OCI-LY1 (cell line): Measurements from ENCODE around the gene LYL1.

ENCODE experiments used
- H2AFZ ChIP-seq: fragments of 200-600 bp; sonication (generic), shearing (Covaris generic); 2 replicates; pipeline ENCODE4 v1.6.0; 2014; ENCODE audit warnings: antibody characterized with exemption, mild to moderate bottlenecking, low read length
- H3F3A ChIP-seq: fragments of 200-600 bp; sonication (generic), shearing (Covaris generic); 2 replicates; pipeline ENCODE4 v1.6.0; 2014; ENCODE audit warnings: mild to moderate bottlenecking, antibody characterized with exemption, low read length, moderate library complexity; ENCODE audit not compliant: insufficient read depth
- H3K27ac ChIP-seq: fragments of 200-600 bp; sonication (generic); 2 replicates; pipeline ENCODE4 v1.5.1; 2014; ENCODE audit warnings: low read length, mixed run types, mild to moderate bottlenecking, low read depth; ENCODE audit not compliant: poor library complexity, severe bottlenecking
- H3K27me3 ChIP-seq: fragments of 200-600 bp; sonication (generic); 2 replicates; pipeline ENCODE4 v1.6.0; 2014; ENCODE audit warnings: antibody characterized with exemption, mild to moderate bottlenecking, low read length, moderate library complexity; ENCODE audit not compliant: insufficient read depth
- H3K36me3 ChIP-seq: fragments of 200-600 bp; sonication (generic); 2 replicates; pipeline ENCODE4 v1.6.1; 2014; ENCODE audit warnings: mild to moderate bottlenecking, antibody characterized with exemption, low read length, moderate library complexity, mixed read lengths; ENCODE audit not compliant: insufficient read depth
- H3K4me1 ChIP-seq: fragments of 200-600 bp; sonication (generic); 2 replicates; pipeline ENCODE4 v1.5.1; 2014; ENCODE audit warnings: mild to moderate bottlenecking, low read length, moderate library complexity; ENCODE audit not compliant: insufficient read depth, severe bottlenecking
- H3K4me2 ChIP-seq: fragments of 200-600 bp; sonication (generic), shearing (Covaris generic); 2 replicates; pipeline ENCODE4 v1.6.1; 2014; ENCODE audit warnings: low read length
- H3K4me3 ChIP-seq: fragments of 200-600 bp; sonication (generic); 2 replicates; pipeline ENCODE4 v1.5.1; 2014; ENCODE audit warnings: low read length, low read depth, mild to moderate bottlenecking, mixed read lengths; ENCODE audit not compliant: poor library complexity, severe bottlenecking
- H3K79me2 ChIP-seq: fragments of 200-600 bp; shearing (Covaris generic); 2 replicates; pipeline ENCODE4 v1.6.1; 2016; ENCODE audit warnings: mixed run types, low read length, mixed read lengths; ENCODE audit not compliant: insufficient read depth
- H3K9ac ChIP-seq: fragments of 200-600 bp; sonication (generic), shearing (Covaris generic); 2 replicates; pipeline ENCODE4 v1.6.1; 2014; ENCODE audit warnings: mild to moderate bottlenecking, low read length, mixed read lengths
- H3K9me2 ChIP-seq: fragments of 200-600 bp; sonication (generic), shearing (Covaris generic); 2 replicates; pipeline ENCODE4 v1.6.1; 2014; ENCODE audit warnings: low read depth, mild to moderate bottlenecking, low read length, mixed read lengths
- H3K9me3 ChIP-seq: fragments of 200-600 bp; shearing (Covaris generic); 2 replicates; pipeline ENCODE4 v1.6.1; 2014; ENCODE audit warnings: low read length, mixed read lengths
- H4K20me1 ChIP-seq: fragments of 200-600 bp; sonication (generic), shearing (Covaris generic); 2 replicates; pipeline ENCODE4 v1.6.0; 2016; ENCODE audit warnings: mild to moderate bottlenecking, low read length; ENCODE audit not compliant: insufficient read depth
- CTCF ChIP-seq: fragments of 200-600 bp; sonication (generic), shearing (Covaris generic); IDR thresholded peaks from 2 replicates; pipeline ENCODE4 v1.5.1; 2017; ENCODE audit warnings: mild to moderate bottlenecking, antibody characterized with exemption, low read length, moderate library complexity, mixed read lengths
- EZH2 ChIP-seq: fragments of 200-600 bp; sonication (generic), shearing (Covaris generic); IDR thresholded peaks from 2 replicates; pipeline ENCODE4 v1.8.0; 2017; ENCODE audit warnings: borderline replicate concordance, mixed run types, mild to moderate bottlenecking, antibody characterized with exemption, low read length, moderate library complexity, mixed read lengths

Gene LYL1

GRCh38 chr19:13057744-13058143 is 44.9 kb downstream of the LYL1 start:
- no peaks in the 10 kb centered on the region for H3F3A ChIP-seq
- no peaks in the 10 kb centered on the region for H3K4me1 ChIP-seq
- no peak overlapping the region for H3K9ac ChIP-seq
- no peak overlapping the region for H3K4me3 ChIP-seq
- H4K20me1 ChIP-seq = no peaks in the 10 kb centered on the region
- H3K79me2 ChIP-seq = no peaks in the 10 kb centered on the region
- no peak overlapping the region for H3K27ac ChIP-seq
- no peaks in the 10 kb centered on the region for H3K36me3 ChIP-seq
- TF ChIP-seq CTCF (no peak), EZH2 (no peak)
- no peak overlapping the region for H2AFZ ChIP-seq
- H3K9me2 ChIP-seq = no peaks in the 10 kb centered on the region
- H3K27me3 ChIP-seq = peaks cover 5% of the 10 kb centered on the region; the same call in 1 of the 2 replicates
- no peaks in the 10 kb centered on the region for H3K9me3 ChIP-seq
- H3K4me2 ChIP-seq = no peak overlapping the region

- Histone ChIP-seq H3K4me1 (no peaks in the 10 kb centered on the region), H3K27ac (no peak overlapping the region), H3K27me3 (peaks cover 5% of the 10 kb centered on the region), H2AFZ (no peak overlapping the region), H3K4me2 (no peak overlapping the region), H3K36me3 (no peaks in the 10 kb centered on the region), H3K9me3 (no peaks in the 10 kb centered on the region), H3F3A (no peaks in the 10 kb centered on the region), H4K20me1 (no peaks in the 10 kb centered on the region), H3K79me2 (no peaks in the 10 kb centered on the region), H3K9ac (no peak overlapping the region), H3K9me2 (no peaks in the 10 kb centered on the region), H3K4me3 (no peak overlapping the region)
- TF ChIP-seq EZH2 (no peak), CTCF (no peak)
Measured at GRCh38 chr19:13057147-13057572, 45.5 kb downstream of the LYL1 start.

GRCh38 chr19:13056052-13056660 is 46.5 kb downstream of the LYL1 start:
- Histone ChIP-seq H3K4me2 (no peak overlapping the region), H3K79me2 (no peaks in the 10 kb centered on the region), H3K9me2 (no peaks in the 10 kb centered on the region), H3K27ac (no peak overlapping the region), H4K20me1 (no peaks in the 10 kb centered on the region), H3K36me3 (no peaks in the 10 kb centered on the region), H3K27me3 (peaks cover 8% of the 10 kb centered on the region), H3F3A (no peaks in the 10 kb centered on the region), H3K4me1 (no peaks in the 10 kb centered on the region), H3K9ac (no peak overlapping the region), H3K4me3 (no peak overlapping the region), H3K9me3 (no peaks in the 10 kb centered on the region), H2AFZ (no peak overlapping the region)
- TF ChIP-seq CTCF = no peak
- no peak for TF ChIP-seq EZH2
